ENCODE measurements around the gene FOXP2.
A peak's percentile ranks its signal among the peaks of the same experiment; 100 is the strongest.
"Not testable (repeated sequence)": the region's sequence is repeated elsewhere in the genome, so short reads cannot be mapped to it uniquely, and the experiment has no call there.

FOXP2 gene

GRCh38 chr7:114507381-114507780 lies 92.8 kb downstream of the FOXP2 start:
- DNase-seq: no peak

GRCh38 chr7:114508086-114508485 lies 93.5 kb downstream of the FOXP2 start:
- no peak for DNase-seq

GRCh38 chr7:114510824-114511223 lies 96.2 kb downstream of the FOXP2 start:
- DNase-seq: not testable (repeated sequence)

GRCh38 chr7:114519240-114519639 lies 104.6 kb downstream of the FOXP2 start:
- DNase-seq: no peak

- no peak for DNase-seq
These were observed 107.5 kb downstream of the FOXP2 start for GRCh38 chr7:114522081-114522480.

DNA sequence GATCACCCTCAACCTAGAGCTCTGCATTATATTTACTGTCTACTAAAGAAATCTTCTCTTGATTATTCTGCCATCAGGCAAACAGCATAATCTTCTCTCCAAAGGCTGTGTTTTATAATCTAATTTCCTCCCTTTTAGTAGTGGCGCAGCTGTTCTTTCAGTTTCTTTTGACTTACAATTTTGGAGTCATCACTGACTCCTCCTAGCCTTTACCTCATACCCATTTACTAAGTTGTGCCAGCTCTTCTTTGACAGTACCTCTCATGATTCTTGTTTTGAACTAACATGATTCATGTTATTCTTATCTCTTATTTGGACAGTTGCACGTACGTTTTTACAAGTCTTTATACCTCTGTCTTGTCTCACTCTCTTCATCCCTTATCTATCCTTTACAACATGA lies 113.0 kb downstream of the FOXP2 start:
- no peak for DNase-seq

DNA sequence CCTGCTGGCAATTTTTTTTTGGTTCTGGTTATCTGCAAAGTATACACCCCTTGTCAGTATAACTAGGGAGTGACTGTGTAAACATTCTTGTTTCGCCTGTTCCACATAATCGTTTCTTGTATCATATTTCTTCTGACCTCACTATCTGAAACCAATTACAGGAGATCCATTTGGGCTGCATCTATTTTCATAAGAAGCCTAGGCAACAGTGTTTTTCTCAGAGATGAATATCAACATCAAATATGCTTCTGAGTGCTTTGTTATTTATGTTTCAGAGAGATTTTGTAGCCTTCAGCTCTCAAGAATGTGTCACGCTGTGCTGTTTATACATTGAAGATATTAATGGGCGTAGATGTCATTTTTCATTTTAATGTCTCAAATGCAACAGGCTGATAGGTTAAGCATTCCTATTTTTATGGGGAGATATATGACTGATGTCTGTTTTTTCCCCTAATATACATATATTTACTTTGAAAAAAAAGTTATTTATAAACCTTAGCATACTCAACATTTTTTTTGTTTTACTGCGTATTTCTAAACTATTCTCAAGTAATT lies 115.5 kb downstream of the FOXP2 start:
- DNase-seq: no peak

- no peak for DNase-seq
These were observed 116.7 kb downstream of the FOXP2 start for GRCh38 chr7:114531326-114531725.

DNA sequence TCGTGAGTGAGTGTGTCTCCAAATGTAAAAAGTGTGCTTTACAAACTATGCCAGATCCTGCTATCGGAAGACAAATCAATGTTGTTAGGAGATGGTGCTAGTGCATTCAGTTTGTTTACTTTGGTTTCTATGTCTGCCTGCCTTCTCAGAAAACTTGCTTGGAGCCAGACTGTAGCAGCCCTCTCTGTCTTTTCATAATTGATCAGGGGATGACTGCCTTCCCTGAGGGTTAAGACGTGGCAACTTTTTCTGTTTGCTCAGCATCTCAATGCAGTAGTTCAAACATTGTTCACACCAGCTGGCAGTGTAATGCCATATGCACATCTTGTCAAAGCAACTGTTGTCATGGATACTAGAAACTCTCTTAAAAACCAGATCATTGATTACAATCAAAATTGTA lies 118.5 kb downstream of the FOXP2 start:
- no peak for DNase-seq

- no peak for DNase-seq
These were observed 120.3 kb downstream of the FOXP2 start for GRCh38 chr7:114534953-114535352.

DNA sequence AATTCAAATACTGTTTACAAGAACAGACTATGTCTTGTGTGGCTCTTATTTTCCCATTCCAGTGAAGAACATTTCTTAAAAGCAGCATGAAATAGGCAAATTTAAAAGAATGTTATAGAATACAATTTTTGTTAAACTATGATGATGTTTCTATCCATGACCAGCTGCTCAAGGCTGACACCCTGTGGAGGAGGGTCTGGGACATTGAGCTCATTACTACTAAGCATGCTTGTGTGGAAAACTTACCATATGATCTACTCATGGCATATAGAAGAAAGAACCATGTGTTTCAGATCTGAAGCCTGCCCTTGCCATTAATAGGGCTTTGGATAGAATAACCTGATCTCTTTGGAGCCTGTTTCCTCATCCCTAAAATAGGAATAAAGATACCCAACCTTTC lies 125.0 kb downstream of the FOXP2 start:
- DNase-seq: peak in 1 of 3 donors; percentile 7

DNA sequence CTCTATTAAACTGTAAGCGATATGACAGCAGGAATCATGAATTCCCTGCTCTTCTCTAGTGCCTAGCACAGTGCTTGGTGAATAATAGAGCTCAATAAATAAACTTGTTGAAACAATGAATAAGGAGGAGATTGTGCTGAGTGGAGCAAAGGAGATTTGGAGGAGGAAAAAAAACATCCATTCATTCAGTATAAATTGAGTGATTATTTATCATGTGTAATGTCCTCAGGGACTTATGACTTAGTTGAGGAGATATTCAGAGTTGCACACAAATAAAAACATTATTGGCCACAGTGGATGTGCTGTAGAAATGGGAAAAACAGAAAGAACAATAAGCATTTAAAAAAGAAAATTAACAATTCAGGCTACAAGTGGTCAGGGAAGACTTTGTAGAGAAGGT lies 125.7 kb downstream of the FOXP2 start:
- no peak for DNase-seq

DNA sequence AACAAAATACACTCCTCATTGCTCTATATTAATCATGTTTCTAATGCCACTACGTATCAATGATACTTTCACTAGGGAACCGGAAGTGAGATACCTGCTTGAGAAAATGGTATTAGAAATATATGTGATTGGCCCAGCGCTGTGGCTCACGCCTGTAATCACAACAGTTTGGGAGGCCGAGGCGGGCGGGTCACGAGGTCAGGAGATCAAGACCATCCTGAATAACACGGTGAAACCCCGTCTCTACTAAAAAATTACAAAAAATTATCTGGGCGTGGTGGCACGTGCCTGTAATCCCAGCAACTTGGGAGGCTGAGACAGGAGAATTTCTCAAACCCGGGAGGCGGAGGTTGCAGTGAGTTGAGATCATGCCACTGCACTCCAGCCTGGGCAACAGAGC lies 132.7 kb downstream of the FOXP2 start:
- DNase-seq: not testable (repeated sequence)

DNA sequence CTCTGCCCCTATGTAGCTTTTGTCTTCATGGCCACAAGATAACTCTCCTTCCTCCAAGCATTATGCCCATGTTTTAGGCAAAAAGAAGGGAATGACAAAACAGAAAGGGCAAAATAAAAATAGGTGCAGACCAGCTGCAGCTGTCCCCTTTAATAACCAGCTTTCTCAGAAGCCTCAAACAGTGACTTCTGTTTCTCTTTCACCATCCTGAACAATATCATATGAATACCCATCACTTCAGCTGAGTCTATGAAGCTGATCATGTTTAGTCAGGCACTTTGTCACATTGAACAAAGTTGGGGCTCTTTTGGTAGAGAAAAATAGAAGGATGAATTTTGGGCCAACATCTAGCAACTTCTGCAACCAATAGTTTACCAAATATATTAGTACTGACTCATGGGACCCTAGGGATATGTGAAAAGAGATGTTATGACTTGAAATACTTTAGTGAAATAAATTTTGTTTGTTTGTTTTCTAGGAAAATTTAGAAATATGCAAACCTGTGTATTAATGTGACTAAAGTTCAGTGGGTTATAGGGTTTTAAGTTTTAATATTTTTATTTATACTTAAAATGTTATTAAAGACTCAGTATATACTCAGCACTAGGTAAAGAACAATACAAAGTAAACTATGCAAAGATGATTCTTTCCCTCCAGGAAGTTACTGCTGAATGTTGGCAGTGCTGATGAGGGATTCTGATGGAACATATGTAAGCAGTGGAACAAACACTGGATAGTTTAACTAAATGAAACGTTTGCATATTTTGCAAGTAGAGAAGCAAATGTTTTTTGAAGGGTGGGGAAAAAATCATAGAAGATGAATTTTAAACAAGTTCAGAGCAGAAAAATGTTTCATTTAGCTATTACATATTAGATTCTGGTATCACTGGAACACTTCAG lies 133.7 kb downstream of the FOXP2 start:
- DNase-seq: no peak

GRCh38 chr7:114554781-114555537 lies 140.3 kb downstream of the FOXP2 start:
- peak in 1 of 3 donors; percentile 21 for DNase-seq

DNA sequence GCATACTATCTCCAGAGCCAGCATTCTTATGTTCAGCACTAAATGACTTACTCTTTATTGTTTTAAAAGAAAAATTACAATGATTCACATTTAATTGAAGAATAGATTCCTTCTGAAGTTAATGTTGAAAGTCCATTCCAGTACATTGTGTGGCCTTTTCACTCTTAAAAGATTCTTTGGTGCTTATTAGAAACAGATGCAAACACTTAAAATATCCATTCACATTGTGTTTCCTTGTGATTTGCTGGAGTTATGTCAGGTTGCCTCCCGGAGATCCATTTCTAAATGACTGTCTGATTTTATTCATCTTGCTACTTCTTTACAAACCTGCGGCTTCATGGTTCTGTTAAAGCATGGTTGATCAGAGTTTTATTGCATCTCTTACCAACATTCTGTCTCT lies 152.8 kb downstream of the FOXP2 start:
- no peak for DNase-seq

GRCh38 chr7:114569220-114569619 lies 154.6 kb downstream of the FOXP2 start:
- no peak for DNase-seq

DNA sequence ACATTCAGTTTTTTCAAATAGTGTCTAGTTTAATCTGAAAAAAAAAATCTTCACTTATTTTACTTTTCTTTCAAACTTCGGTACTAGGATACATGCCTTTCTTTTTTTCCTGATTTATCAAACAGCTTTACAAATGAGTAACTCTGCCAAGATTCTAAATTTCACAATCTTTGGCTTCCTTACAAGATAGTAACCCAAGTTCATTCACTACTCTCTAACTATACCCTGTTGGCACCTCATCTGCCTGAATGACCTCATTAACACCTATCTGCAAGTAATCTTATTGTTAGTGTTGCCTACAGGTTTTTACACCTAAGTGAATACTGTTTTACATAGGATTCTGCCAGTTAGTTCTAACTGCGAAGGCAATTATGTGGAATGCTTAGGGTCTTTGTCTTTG lies 159.8 kb downstream of the FOXP2 start:
- DNase-seq: no peak

- no peak for DNase-seq
These were observed 160.5 kb downstream of the FOXP2 start for GRCh38 chr7:114575098-114575497.

GRCh38 chr7:114580963-114581362 lies 166.3 kb downstream of the FOXP2 start:
- not testable (repeated sequence) for DNase-seq

DNA sequence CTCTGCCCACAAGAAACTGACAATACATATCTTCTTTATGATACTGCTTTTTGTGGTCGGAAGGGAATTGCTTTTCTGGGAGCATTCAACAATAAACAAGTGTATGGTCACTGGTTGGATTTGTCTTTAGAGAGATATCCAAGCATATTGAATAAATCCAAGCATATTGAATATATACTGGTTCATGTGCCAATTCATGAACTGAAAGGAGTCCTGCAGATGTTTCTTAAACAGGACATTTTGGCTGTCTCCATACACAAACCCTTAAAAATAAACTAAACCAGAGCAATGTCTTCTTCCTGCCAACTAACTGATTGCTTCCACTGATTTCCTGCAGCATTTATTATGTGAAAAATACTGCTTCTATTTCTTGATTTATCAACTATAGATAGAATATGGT lies 173.9 kb downstream of the FOXP2 start:
- no peak for DNase-seq

- no peak for DNase-seq
These were observed 174.8 kb downstream of the FOXP2 start for GRCh38 chr7:114589436-114589835.

DNA sequence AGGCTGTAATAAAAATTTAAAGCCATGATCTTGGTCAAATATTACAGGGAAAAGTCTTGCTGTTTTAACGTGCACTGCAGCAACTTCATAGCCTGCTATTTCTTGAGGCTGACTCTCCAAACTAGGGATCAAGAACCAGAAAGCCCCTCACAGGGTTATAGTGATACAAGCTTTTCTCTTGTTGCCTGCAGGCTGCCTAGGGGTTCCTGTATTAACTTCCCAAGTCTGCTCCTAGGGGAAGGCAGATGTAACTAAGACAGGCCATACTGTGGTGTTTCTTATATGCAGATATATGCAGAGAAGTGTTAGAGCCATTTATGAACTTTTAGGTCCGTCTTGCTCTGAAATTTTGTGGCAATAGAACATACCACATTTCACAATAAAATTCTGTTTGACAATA lies 175.7 kb downstream of the FOXP2 start:
- DNase-seq: no peak

GRCh38 chr7:114598946-114599345 lies 184.3 kb downstream of the FOXP2 start:
- DNase-seq: no peak
